Testis (tissue), 3 donors: ENCODE results near the gene ZNF296. TPM values are rescaled to one million over a fixed set of nuclear protein-coding genes. Genes with fewer than 3 reads are reported as not detected.

Experiments
- DNase-seq: peaks from one replicate; pipeline ENCODE4 v3.0.0-alpha.2; 2019
- H3K27ac ChIP-seq, 2 donors: fragments of 200-600 bp; sonication (generic); one replicate each; pipeline ENCODE4 v1.5.1; 2019
- H3K27me3 ChIP-seq: fragments of 200-600 bp; sonication (generic); one replicate; pipeline ENCODE4 v1.5.1; 2019
- H3K36me3 ChIP-seq: fragments of 200-600 bp; sonication (generic); one replicate; pipeline ENCODE4 v1.5.1; 2017; ENCODE audit warnings: low read depth; ENCODE audit errors: missing control alignments
- H3K4me1 ChIP-seq: fragments of 200-600 bp; sonication (generic); one replicate; pipeline ENCODE4 v1.5.1; 2019
- H3K4me3 ChIP-seq, 2 donors: fragments of 200-600 bp; sonication (generic); one replicate each; pipeline ENCODE4 v1.5.1; 2017 to 2019
- H3K9me3 ChIP-seq: fragments of 200-600 bp; sonication (generic); one replicate; pipeline ENCODE4 v1.5.1; 2017
- CTCF ChIP-seq, 3 experiments: fragments of 450-650 bp in 2 of 3; fragments of 200-600 bp in 1 of 3; sonication (generic) in 1 of 3; IDR thresholded peaks; one replicate each; pipeline ENCODE4 v1.5.1; 2016 to 2019; ENCODE audit warnings: antibody characterized with exemption in 3 of 3, mild to moderate bottlenecking in 2 of 3, moderate library complexity in 1 of 3
- POLR2A ChIP-seq: fragments of 450-650 bp; IDR thresholded peaks from one replicate; pipeline ENCODE4 v1.6.1; 2017; ENCODE audit warnings: antibody characterized with exemption, mild to moderate bottlenecking, moderate library complexity
- WGBS, 2 donors: methylation state at CpG; one replicate each; pipeline ENCODE4 v1.1.5; 2018; 5-methylcytosine and 5-hydroxymethylcytosine counted together
- intact Hi-C: fragments of 100-400 bp; cut with DNase I; formaldehyde crosslinking; loops from one replicate; pipeline ENCODE4 v1.15.1; 2023; ENCODE audit warnings: low total_unique reads
- polyA plus RNA-seq: library from polyadenylated mRNA; stranded (reverse); fragments of 350-450 nt; fragmentation: Illumina TruSeq; extraction: RNeasy Lipid Tissue Mini Kit (QIAGEN cat#74804); gene quantifications from one replicate; pipeline ENCODE4 v1.2.3, GENCODE V29; 2014; ENCODE audit warnings: low read depth, low replicate concordance; ENCODE audit not compliant: insufficient read depth
- total RNA-seq, 2 donors: library from RNA; depleted of rRNA; stranded (reverse); fragments of >200 nt; gene quantifications; one replicate each; pipeline ENCODE4 v1.2.3, GENCODE V29; 2016

The ZNF296 gene
- total and polyA plus RNA-seq, 3 donors from 2014 or later, result 3.0 to 6.7 (median 5.8) TPM

DNA sequence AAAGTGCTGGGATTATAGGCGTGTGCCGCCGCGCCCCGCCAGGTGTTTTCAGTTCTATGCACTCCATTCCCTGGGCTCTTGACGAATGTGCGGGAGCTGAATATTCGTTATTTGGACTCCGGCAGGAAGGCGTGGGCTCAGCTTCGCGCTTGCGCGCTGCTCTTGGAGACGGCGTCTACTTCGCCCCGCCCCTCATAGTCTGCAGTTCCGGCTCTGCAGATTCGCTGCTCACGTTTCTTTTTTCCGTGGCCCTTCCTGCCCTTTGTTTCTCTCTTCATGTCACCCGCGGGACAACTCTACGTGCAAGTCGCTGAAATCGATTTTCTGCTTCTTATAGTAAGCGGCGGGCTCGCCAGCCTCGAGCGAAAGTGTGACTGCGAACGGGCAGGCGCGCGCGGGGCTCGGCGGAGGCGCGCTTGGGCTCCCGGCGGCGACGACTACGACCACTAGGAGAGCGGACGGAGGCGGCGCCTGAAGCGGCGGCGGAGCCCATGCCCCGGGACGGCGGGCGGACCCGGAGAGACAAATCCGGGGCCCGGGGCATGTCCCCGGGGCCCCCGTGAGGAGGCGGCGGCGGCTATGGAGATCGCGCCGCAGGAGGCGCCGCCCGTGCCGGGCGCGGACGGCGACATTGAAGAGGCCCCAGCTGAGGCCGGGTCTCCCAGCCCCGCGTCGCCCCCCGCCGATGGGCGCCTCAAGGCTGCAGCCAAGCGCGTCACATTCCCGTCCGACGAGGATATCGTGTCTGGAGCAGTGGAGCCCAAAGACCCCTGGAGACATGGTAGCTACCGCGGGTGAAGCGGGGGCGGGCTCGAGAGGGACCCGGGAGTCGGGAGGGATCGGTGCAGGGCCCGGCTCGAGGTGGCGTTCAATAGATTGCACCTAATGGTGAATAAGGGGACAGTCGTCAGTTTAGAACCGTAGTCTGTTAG, 16.7 kb upstream of the ZNF296 start, which contains the start of gene PPP1R37:
PPP1R37 (plus strand) TSS at position 433 of the 932 bp plus-strand sequence; CDS start at position 580, 147 bp downstream.
- Histone ChIP-seq H3K4me3 (peak within 1 kb of the TSS; percentile 98 to 100), H3K4me1 (peaks cover 47% of the 10 kb centered on the region), H3K27ac (peak within 1 kb of the TSS; percentile 87 to 90), H3K9me3 (no peaks in the 10 kb centered on the region), H3K27me3 (no peaks in the 10 kb centered on the region), H3K36me3 (no peaks in the 10 kb centered on the region)
- intact Hi-C loops, result no loop called here
- TF ChIP-seq POLR2A (no peak), CTCF (IDR thresholded peaks at IDR 0.05) (peak; percentile 11 to 36 (median 15))
- DNase-seq, result peak; percentile 97
- WGBS, 2 donors, result 0% methylated on average over 70 to 103 of the region's 103 CpGs

DNA sequence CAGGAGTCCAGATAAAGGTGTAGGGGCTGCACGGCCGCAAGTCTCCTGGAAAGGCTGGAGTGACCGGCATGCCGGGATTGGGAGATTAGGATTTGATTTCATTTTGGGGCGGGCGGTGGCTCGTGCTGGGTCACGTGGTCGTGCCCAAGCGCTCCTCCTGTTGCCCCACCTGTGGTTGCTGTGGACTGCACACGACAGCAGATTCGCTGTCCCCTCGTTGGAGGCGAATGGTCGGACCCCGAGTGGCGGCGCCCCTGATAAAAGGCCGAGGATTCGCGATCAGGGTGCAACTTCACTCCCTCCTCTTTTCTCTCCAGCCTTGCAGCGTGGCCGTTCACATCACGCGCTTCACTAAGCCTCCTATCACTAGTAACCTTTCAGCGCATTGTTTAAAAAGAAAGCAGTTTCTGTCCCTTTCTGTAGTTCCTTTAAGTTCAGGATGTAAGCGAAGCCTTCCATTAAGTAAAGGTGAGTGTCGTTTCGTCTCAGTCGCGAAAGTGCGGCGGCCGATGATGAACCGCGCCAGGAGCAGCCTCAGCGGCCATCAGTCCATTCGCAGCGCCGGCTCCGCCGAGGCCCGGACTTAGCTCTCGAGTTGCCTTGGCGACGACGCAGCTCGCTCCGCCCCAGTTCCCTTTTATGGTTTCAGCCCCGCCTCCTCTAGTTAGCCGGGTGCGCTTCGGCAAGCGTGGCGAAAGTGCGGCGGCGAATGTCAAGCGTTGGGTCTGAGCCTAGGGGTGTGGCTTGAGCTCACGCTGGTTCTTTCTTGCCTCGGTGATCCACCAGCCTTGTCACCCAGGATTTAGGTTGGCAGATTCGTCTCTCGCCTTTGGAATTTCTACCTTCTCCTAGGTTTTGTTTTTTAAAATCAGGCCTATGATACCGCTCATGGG, 15.0 kb upstream of the ZNF296 start:
- DNase-seq, result peak; percentile 99
- peak overlapping the region; percentile 98 to 100 for H3K4me3 ChIP-seq
- no peaks in the 10 kb centered on the region for H3K27me3 ChIP-seq
- H3K4me1 ChIP-seq, result peaks cover 32% of the 10 kb centered on the region
- TF ChIP-seq POLR2A, result no peak
- TF ChIP-seq CTCF (IDR thresholded peaks at IDR 0.05), result no peak
- H3K36me3 ChIP-seq, result no peaks in the 10 kb centered on the region
- peak overlapping the region; percentile 87 to 90 for H3K27ac ChIP-seq
- WGBS, 2 donors, result 3 to 8% methylated on average over 49 to 64 of the region's 64 CpGs
- H3K9me3 ChIP-seq, result no peaks in the 10 kb centered on the region
- intact Hi-C loops, result no loop called here

DNA sequence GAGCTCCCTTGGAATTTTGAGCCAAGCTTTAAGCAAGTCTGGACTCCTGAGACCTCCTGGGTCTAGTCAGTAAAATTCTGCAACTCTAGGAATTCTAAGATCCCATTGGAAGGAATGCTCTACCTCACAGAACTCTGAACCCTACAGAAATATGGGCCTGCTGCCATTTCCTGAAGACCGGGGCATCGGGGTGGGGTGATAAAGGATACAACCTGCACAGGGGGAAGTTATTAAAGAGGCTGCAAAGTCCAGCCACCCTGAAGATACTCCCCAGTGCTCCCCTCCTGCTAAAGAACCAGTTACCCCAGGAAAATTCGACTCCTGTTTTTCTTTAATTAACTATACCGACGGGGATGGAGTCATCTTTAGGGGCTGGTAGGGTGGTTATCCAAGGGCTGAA, 14.3 kb upstream of the ZNF296 start:
- H3K36me3 ChIP-seq, result no peaks in the 10 kb centered on the region
- intact Hi-C loops, result no loop called here
- no peaks in the 10 kb centered on the region for H3K9me3 ChIP-seq
- no peak for DNase-seq
- no peak for TF ChIP-seq POLR2A
- peak overlapping the region in 1 of 2 donors; percentile 90 for H3K27ac ChIP-seq
- WGBS, 2 donors, result 35 to 42% methylated on average over 5 of the region's 5 CpGs
- no peaks in the 10 kb centered on the region for H3K27me3 ChIP-seq
- peaks cover 26% of the 10 kb centered on the region for H3K4me1 ChIP-seq
- peak overlapping the region; percentile 98 to 100 for H3K4me3 ChIP-seq

DNA sequence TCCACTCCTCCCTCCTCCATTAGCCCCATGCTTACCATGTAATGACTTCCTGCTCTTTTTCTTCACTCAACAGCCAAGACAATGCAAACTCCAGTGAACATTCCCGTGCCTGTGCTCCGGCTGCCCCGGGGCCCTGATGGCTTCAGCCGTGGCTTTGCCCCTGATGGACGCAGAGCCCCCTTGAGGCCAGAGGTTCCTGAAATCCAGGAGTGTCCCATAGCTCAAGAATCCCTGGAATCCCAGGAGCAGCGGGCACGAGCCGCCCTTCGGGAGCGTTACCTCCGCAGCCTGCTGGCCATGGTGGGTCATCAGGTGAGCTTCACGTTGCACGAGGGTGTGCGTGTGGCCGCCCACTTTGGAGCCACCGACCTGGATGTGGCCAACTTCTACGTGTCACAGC, 13.8 kb upstream of the ZNF296 start:
- intact Hi-C loops, result no loop called here
- no peak for DNase-seq
- TF ChIP-seq CTCF (IDR thresholded peaks at IDR 0.05), result no peak
- no peak for TF ChIP-seq POLR2A
- peaks cover 22% of the 10 kb centered on the region for H3K4me1 ChIP-seq
- H3K4me3 ChIP-seq, result no peak overlapping the region
- H3K27ac ChIP-seq, result no peak overlapping the region
- no peaks in the 10 kb centered on the region for H3K36me3 ChIP-seq
- WGBS, 2 donors, result 72 to 88% methylated on average over 17 of the region's 17 CpGs
- no peaks in the 10 kb centered on the region for H3K9me3 ChIP-seq
- H3K27me3 ChIP-seq, result no peaks in the 10 kb centered on the region

DNA sequence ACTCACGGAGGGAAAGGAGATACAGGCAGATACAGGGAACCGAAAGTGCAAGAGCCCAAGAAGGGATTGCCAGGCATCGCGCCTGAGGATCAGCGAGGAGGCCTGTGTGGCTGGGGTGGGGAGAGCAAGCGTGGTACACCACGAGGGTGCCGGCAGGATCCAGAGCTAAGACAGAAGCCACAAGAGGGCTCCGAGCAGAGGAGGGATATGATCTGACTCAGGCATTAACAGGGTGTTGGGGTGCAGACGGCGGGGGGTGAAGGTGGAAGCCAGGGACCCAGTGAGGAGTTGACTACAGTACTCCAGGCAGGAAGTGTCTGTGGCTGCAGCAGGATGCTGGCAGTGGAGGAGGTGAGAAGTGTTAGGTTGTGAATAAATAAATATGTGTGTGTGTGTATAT, 11.3 kb upstream of the ZNF296 start:
- intact Hi-C loops, result no loop called here
- H3K4me1 ChIP-seq, result peaks cover 7% of the 10 kb centered on the region
- no peaks in the 10 kb centered on the region for H3K9me3 ChIP-seq
- 73 to 79% methylated on average over 11 of the region's 11 CpGs for WGBS, 2 donors
- DNase-seq, result no peak
- no peaks in the 10 kb centered on the region for H3K36me3 ChIP-seq
- H3K27me3 ChIP-seq, result no peaks in the 10 kb centered on the region
- TF ChIP-seq POLR2A, result no peak
- TF ChIP-seq CTCF (IDR thresholded peaks at IDR 0.05), result no peak
- no peak overlapping the region for H3K4me3 ChIP-seq
- H3K27ac ChIP-seq, result no peak overlapping the region
